ENCODE results near the gene P2RX1.

The P2RX1 gene

GRCh38 chr17:3891626-3892094, 24.6 kb downstream of the P2RX1 start:
- no peak for TF ChIP-seq ELF4 (IDR thresholded peaks at IDR 0.05)
- no peak for TF ChIP-seq TARDBP (IDR thresholded peaks at IDR 0.05)
- no peak for TF ChIP-seq FOXK2 (IDR thresholded peaks at IDR 0.05)
- TF ChIP-seq CTBP1 (IDR thresholded peaks at IDR 0.05; ENCODE audit: borderline replicate concordance), result no peak
- TF ChIP-seq ZNF384 (IDR thresholded peaks at IDR 0.05), result no peak
- TF ChIP-seq SP1 (IDR thresholded peaks at IDR 0.05), result no peak
- TF ChIP-seq SUZ12 (IDR thresholded peaks at IDR 0.05), result no peak
- no peak for TF ChIP-seq BHLHE40 (IDR thresholded peaks at IDR 0.05; ENCODE audit: borderline replicate concordance)
- TF ChIP-seq FOXM1 (IDR thresholded peaks at IDR 0.05; ENCODE audit: borderline replicate concordance), result no peak
- no peak for TF ChIP-seq NFRKB (IDR thresholded peaks at IDR 0.05)
- TF ChIP-seq L3MBTL2 (conservative IDR thresholded peaks at IDR 0.05), result no peak
- ChIA-PET POLR2A (no interaction called here), CTCF (no interaction called here)
- DNase-seq (ENCODE audit: extremely low spot score), result no peak

DNA sequence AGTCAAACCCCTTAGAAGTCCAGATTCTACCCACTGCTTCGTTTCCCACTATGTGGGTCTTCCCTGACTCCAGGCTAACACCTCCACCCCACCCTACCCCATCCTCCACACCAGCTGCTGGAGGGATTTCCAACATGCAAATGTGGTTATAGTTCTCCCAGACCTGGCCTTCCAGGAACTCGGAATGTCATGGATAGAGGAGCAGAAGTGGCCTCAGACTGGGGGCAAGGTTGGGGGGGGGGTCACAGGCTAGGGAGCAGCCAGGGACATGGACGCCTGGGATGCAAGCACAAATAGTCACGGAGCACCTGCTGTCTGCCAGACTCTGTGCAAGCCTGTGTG, 25.4 kb downstream of the P2RX1 start:
- ChIA-PET POLR2A (interaction anchor here (1.1 to 1.8 kb wide), 4 partner anchors 10 to 252 kb away, joined by 3 to 9 read pairs (median 4); partner anchors contain the start of genes CYB5D2 and ZZEF1), CTCF (no interaction called here)
- no peak for DNase-seq (ENCODE audit: extremely low spot score)
- TF ChIP-seq FOXA1 (IDR thresholded peaks at IDR 0.05) (no peak), FOXM1 (IDR thresholded peaks at IDR 0.05; ENCODE audit: borderline replicate concordance) (no peak), CTBP1 (IDR thresholded peaks at IDR 0.05; ENCODE audit: borderline replicate concordance) (no peak), PKNOX1 (IDR thresholded peaks at IDR 0.05) (no peak), SUZ12 (IDR thresholded peaks at IDR 0.05) (no peak), BHLHE40 (IDR thresholded peaks at IDR 0.05; ENCODE audit: borderline replicate concordance) (no peak), L3MBTL2 (conservative IDR thresholded peaks at IDR 0.05) (no peak), TARDBP (IDR thresholded peaks at IDR 0.05) (no peak), NFRKB (IDR thresholded peaks at IDR 0.05) (no peak), SP1 (IDR thresholded peaks at IDR 0.05) (no peak), HDGF (IDR thresholded peaks at IDR 0.05; ENCODE audit: borderline replicate concordance) (no peak), ELF4 (IDR thresholded peaks at IDR 0.05) (no peak)

DNA sequence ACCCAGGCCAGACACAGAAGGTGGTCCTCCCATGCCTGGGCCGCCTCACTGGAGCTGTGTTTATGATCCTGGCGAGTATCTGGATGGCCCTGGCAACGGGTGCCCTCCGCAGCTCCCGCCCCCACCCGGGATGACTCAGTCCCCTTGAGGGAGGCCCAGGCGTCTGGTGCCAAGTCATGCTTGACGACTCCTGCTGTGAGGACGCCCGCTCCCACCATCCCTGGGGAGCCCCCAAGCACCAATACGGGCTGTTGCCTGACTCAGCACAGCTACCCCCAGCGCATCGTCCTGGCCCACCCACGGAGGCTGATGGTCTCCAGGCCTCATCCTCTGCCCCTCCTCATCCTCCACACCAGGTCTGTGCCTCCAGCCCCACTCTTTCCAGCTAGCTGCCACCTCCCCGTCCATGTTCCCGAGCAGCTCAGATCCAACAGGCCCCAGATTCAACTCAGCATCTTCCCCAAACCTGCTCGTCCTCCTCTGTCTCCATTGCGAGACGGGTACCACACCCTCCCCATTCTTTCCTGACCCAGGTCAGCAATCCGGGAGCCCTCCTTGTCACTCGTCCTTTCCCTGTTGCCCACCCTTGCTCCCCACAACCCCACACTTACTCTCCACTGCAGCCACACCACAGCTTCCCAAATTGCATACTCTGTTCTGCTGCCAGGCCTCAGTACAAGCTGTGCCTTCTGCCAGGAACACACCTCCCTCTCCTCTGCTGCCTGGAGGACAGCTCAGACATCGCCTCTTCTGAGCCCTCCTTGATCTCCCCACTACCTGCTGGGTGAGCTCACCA, 26.0 kb downstream of the P2RX1 start:
- TF ChIP-seq CTBP1 (IDR thresholded peaks at IDR 0.05; ENCODE audit: borderline replicate concordance) (no peak), SP1 (IDR thresholded peaks at IDR 0.05) (no peak), FOXK2 (IDR thresholded peaks at IDR 0.05) (no peak), ARNT (IDR thresholded peaks at IDR 0.05) (no peak), NFRKB (IDR thresholded peaks at IDR 0.05) (no peak), FOXM1 (IDR thresholded peaks at IDR 0.05; ENCODE audit: borderline replicate concordance) (no peak), SUZ12 (IDR thresholded peaks at IDR 0.05) (no peak), BHLHE40 (IDR thresholded peaks at IDR 0.05; ENCODE audit: borderline replicate concordance) (no peak), FOXA1 (IDR thresholded peaks at IDR 0.05) (no peak), TARDBP (IDR thresholded peaks at IDR 0.05) (no peak)
- ChIA-PET CTCF (interaction anchor here (1.5 to 1.6 kb wide), 2 partner anchors 24 to 44 kb away, joined by 5 to 8 read pairs; partner anchors contain the start of gene NCBP3), POLR2A (interaction anchor here (0.5 to 2.2 kb wide), 7 partner anchors 9 to 253 kb away, joined by 3 to 9 read pairs (median 3); partner anchors contain the start of genes CYB5D2, NCBP3 and ZZEF1)
- no peak for DNase-seq (ENCODE audit: extremely low spot score)

- no peak for DNase-seq (ENCODE audit: extremely low spot score)
- no peak for TF ChIP-seq SUZ12 (IDR thresholded peaks at IDR 0.05)
- TF ChIP-seq LEF1 (IDR thresholded peaks at IDR 0.05; ENCODE audit: borderline replicate concordance), result no peak
- TF ChIP-seq CTBP1 (IDR thresholded peaks at IDR 0.05; ENCODE audit: borderline replicate concordance), result no peak
- TF ChIP-seq FOXK2 (IDR thresholded peaks at IDR 0.05), result no peak
- TF ChIP-seq HDGF (IDR thresholded peaks at IDR 0.05; ENCODE audit: borderline replicate concordance), result no peak
- TF ChIP-seq ZNF384 (IDR thresholded peaks at IDR 0.05), result no peak
- TF ChIP-seq NFRKB (IDR thresholded peaks at IDR 0.05), result no peak
- no peak for TF ChIP-seq ARNT (IDR thresholded peaks at IDR 0.05)
- TF ChIP-seq SP1 (IDR thresholded peaks at IDR 0.05), result no peak
- CTCF ChIA-PET, result interaction anchor here (1.5 to 1.6 kb wide), 2 partner anchors 25 to 43 kb away, joined by 5 to 8 read pairs; partner anchors contain the start of gene NCBP3
- POLR2A ChIA-PET, result interaction anchor here (0.5 to 2.2 kb wide), 7 partner anchors 8 to 254 kb away, joined by 3 to 9 read pairs (median 3); partner anchors contain the start of genes CYB5D2, NCBP3 and ZZEF1
Measured at GRCh38 chr17:3889325-3890012, 26.8 kb downstream of the P2RX1 start.

DNA sequence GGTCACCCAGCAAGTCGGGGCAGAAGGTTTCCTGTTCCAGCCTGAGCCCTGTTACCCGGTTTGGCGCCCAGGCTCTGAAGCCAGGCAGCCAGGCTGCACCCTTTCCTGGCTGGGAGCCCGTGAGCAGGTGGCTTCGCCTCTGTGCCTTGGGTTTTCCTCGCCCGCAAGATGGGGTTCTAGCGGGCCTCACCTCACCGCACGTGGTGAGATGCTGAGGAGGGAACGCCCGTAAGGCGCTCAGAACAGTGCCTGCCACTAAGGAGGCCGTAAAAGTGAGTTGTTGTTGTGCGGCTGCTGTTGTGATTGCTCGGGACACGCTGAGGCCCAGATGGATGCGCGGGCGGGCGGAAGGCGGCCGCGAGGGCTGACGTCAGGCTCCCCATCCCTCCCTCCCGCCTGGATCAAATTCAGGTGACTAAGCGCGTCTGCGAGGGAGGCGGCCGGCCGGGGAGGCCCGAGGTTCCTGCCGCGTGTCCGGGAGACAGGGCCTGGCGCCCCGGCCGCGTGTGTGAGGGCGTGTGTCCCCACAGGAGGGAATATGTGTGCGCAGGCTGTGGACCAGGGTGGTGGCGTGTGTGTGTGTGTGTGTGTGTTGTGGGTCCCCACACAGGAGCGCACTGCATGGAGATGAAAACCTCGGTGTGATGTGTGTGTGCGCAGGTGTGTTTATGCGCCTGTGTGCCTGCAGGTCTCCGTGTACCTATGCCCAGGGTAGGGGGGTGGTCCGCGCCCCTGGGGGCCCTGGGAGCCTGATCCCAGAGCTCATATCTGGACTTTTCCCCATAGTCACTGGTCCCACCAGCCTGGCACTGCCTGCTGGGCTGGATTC, 27.7 kb downstream of the P2RX1 start:
- DNase-seq (ENCODE audit: extremely low spot score), result peak; percentile 77
- CTCF ChIA-PET, result no interaction called here
- TF ChIP-seq L3MBTL2 (conservative IDR thresholded peaks at IDR 0.05) (peak; percentile 91), HDGF (IDR thresholded peaks at IDR 0.05; ENCODE audit: borderline replicate concordance) (peak; percentile 84; the same call in 1 of the 2 replicates), PKNOX1 (IDR thresholded peaks at IDR 0.05) (peak; percentile 85), CTBP1 (IDR thresholded peaks at IDR 0.05; ENCODE audit: borderline replicate concordance) (no peak; the same call in 1 of the 2 replicates)
- POLR2A ChIA-PET, result interaction anchor here (2.2 kb wide), 1 partner anchor 43 kb away, joined by 8 read pairs; the partner anchor contains the start of gene NCBP3

GRCh38 chr17:3887804-3888203, 28.5 kb downstream of the P2RX1 start:
- DNase-seq (ENCODE audit: extremely low spot score), result no peak
- ChIA-PET CTCF (no interaction called here), POLR2A (no interaction called here)
- TF ChIP-seq CTBP1 (IDR thresholded peaks at IDR 0.05; ENCODE audit: borderline replicate concordance), result no peak
- no peak for TF ChIP-seq FOXM1 (IDR thresholded peaks at IDR 0.05; ENCODE audit: borderline replicate concordance)
- no peak for TF ChIP-seq NFRKB (IDR thresholded peaks at IDR 0.05)
- TF ChIP-seq FOXA1 (IDR thresholded peaks at IDR 0.05), result no peak
- TF ChIP-seq SP1 (IDR thresholded peaks at IDR 0.05), result no peak
- TF ChIP-seq ELF4 (IDR thresholded peaks at IDR 0.05), result no peak
- no peak for TF ChIP-seq BHLHE40 (IDR thresholded peaks at IDR 0.05; ENCODE audit: borderline replicate concordance)
- TF ChIP-seq HDGF (IDR thresholded peaks at IDR 0.05; ENCODE audit: borderline replicate concordance), result no peak
- no peak for TF ChIP-seq SUZ12 (IDR thresholded peaks at IDR 0.05)
- TF ChIP-seq FOXK2 (IDR thresholded peaks at IDR 0.05), result no peak
- TF ChIP-seq ARNT (IDR thresholded peaks at IDR 0.05), result no peak
- TF ChIP-seq ZNF384 (IDR thresholded peaks at IDR 0.05), result no peak
- no peak for TF ChIP-seq PKNOX1 (IDR thresholded peaks at IDR 0.05)
- no peak for TF ChIP-seq L3MBTL2 (conservative IDR thresholded peaks at IDR 0.05)
- TF ChIP-seq LEF1 (IDR thresholded peaks at IDR 0.05; ENCODE audit: borderline replicate concordance), result no peak
- TF ChIP-seq TARDBP (IDR thresholded peaks at IDR 0.05), result no peak

All from HEK293T (cell line).